ENCODE results near the gene ALKBH3. TPM values are rescaled to one million over a fixed set of nuclear protein-coding genes. Genes with fewer than 3 reads are reported as not detected.

ALKBH3 gene
- total RNA-seq, 1 experiment from 2014 or later, result 18.8 TPM

- no peak overlapping the region for H4K8ac ChIP-seq (replicated peaks; ENCODE audit: insufficient read length, low read depth, low read length)
- no peak overlapping the region for H3T11ph ChIP-seq (ENCODE audit: low read length)
- no peak overlapping the region for H2BK15ac ChIP-seq (ENCODE audit: low read depth, low read length)
- H2BK20ac ChIP-seq (ENCODE audit: low read depth, low read length, poor library complexity, severe bottlenecking), result no peak overlapping the region
- no peak overlapping the region for H2BK120ac ChIP-seq (ENCODE audit: low read depth, low read length, poor library complexity, severe bottlenecking)
- H3K4me1 Mint-ChIP-seq, result peaks cover 27 to 62% of the 10 kb centered on the region in 2 experiments
- no peaks in the 10 kb centered on the region for H3K79me2 ChIP-seq (ENCODE audit: insufficient read depth, low read length)
- no peak for DNase-seq
- no peak overlapping the region for H3K23ac ChIP-seq (ENCODE audit: insufficient read length, low read depth, low read length)
- H4K91ac ChIP-seq (ENCODE audit: insufficient read length, low read depth, low read length), result no peak overlapping the region
- H3K27me3 Mint-ChIP-seq (ENCODE audit: low read depth), result no peaks in the 10 kb centered on the region
- no peak overlapping the region for H3K18ac ChIP-seq (ENCODE audit: insufficient read length, low read depth, low read length)
- H4K5ac ChIP-seq (ENCODE audit: insufficient read length, low read depth, low read length), result no peak overlapping the region
- no CpG with 5 or more reads among the region's 2 CpGs for WGBS (ENCODE audit: extremely low coverage, insufficient read length, low lambda C conversion rate)
- no peaks in the 10 kb centered on the region for H3K23me2 ChIP-seq (ENCODE audit: insufficient read length, low read depth, low read length, poor library complexity, severe bottlenecking)
- H3K27me3 ChIP-seq (ENCODE audit: insufficient read depth, low read length), result no peaks in the 10 kb centered on the region
- no peak overlapping the region for H3K4me2 ChIP-seq (ENCODE audit: insufficient read depth, insufficient read length, low read length)
- H3K36me3 Mint-ChIP-seq (ENCODE audit: insufficient read depth in 1 of 3, low read depth in 3 of 3), result no peaks in the 10 kb centered on the region
- H3K4me1 ChIP-seq (ENCODE audit: insufficient read depth, low read length), result peaks cover 3% of the 10 kb centered on the region; the same call in 1 of the 2 replicates
- H3K14ac ChIP-seq (ENCODE audit: insufficient read depth, low read length), result no peak overlapping the region
- peak overlapping the region in 2 of 3 experiments; percentile 27 to 37; a peak in 1 of 7 replicates for H3K27ac Mint-ChIP-seq
- no peak for TF ChIP-seq CTCF (conservative IDR thresholded peaks at IDR 0.05)
- H3K9me3 Mint-ChIP-seq, result no peaks in the 10 kb centered on the region
- H3K4ac ChIP-seq (ENCODE audit: low read depth, low read length), result no peak overlapping the region
- H3K9me3 ChIP-seq (ENCODE audit: control insufficient read depth, low read depth, low read length), result no peaks in the 10 kb centered on the region
- no peaks in the 10 kb centered on the region for H4K20me1 ChIP-seq (ENCODE audit: control insufficient read depth, insufficient read depth, insufficient read length)
- H2AFZ ChIP-seq (ENCODE audit: low read length), result no peak overlapping the region
- H2BK12ac ChIP-seq (ENCODE audit: insufficient read length, low read depth, low read length), result no peak overlapping the region
- no peak overlapping the region for H3K9ac ChIP-seq (ENCODE audit: extremely low read depth, insufficient read length, low read length)
- no peak overlapping the region for H3K4me3 Mint-ChIP-seq
- H2AK5ac ChIP-seq (ENCODE audit: insufficient read length, low read length), result no peak overlapping the region
- no peak overlapping the region for H3K27ac ChIP-seq (ENCODE audit: insufficient read length, low read depth, low read length)
- H2BK5ac ChIP-seq (ENCODE audit: insufficient read length, low read length), result no peak overlapping the region
- H3K79me1 ChIP-seq (ENCODE audit: insufficient read depth, low read depth, low read length, poor library complexity, severe bottlenecking), result no peaks in the 10 kb centered on the region
- H3K56ac ChIP-seq (ENCODE audit: insufficient read length, low read depth, low read length), result no peak overlapping the region
Observed at GRCh38 chr11:43927070-43927469, 46.4 kb downstream of the ALKBH3 start.

Measured in H9 (cell line).